ENCODE results near the gene SFTPD.
"Not testable (repeated sequence)": the region's sequence is repeated elsewhere in the genome, so short reads cannot be mapped to it uniquely, and the experiment has no call there.

Gene SFTPD

GRCh38 chr10:79948976-79949722, at the start of gene SFTPD:
Gene SFTPD (minus strand): TSS chr10:79949105. CDS start chr10:79946659, 2,446 bp downstream.
- in situ Hi-C loops (cut with MboI; ENCODE audit: low pct_unique_long_range_greater_than_20kb, low sequenced_read_pairs, unreplicated experiment): loop anchor here (25.0 kb wide), 1 partner anchor 387 kb away; the partner anchor contains the start of gene SFTPA2
- TF ChIP-seq, protein P1, sequence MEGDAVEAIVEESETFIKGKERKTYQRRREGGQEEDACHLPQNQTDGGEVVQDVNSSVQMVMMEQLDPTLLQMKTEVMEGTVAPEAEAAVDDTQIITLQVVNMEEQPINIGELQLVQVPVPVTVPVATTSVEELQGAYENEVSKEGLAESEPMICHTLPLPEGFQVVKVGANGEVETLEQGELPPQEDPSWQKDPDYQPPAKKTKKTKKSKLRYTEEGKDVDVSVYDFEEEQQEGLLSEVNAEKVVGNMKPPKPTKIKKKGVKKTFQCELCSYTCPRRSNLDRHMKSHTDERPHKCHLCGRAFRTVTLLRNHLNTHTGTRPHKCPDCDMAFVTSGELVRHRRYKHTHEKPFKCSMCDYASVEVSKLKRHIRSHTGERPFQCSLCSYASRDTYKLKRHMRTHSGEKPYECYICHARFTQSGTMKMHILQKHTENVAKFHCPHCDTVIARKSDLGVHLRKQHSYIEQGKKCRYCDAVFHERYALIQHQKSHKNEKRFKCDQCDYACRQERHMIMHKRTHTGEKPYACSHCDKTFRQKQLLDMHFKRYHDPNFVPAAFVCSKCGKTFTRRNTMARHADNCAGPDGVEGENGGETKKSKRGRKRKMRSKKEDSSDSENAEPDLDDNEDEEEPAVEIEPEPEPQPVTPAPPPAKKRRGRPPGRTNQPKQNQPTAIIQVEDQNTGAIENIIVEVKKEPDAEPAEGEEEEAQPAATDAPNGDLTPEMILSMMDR (IDR thresholded peaks at IDR 0.05; ENCODE audit: extremely low read depth, insufficient read depth, missing control alignments): no peak
- no peak for DNase-seq (ENCODE audit: low spot score)

GRCh38 chr10:79995979-79996634, 47.2 kb upstream of the SFTPD start:
- in situ Hi-C loops (cut with MboI; ENCODE audit: low pct_unique_long_range_greater_than_20kb, low sequenced_read_pairs, unreplicated experiment): no loop called here
- DNase-seq (ENCODE audit: low spot score): no peak
- TF ChIP-seq, protein P1 (IDR thresholded peaks at IDR 0.05; ENCODE audit: extremely low read depth, insufficient read depth, missing control alignments): no peak

DNA sequence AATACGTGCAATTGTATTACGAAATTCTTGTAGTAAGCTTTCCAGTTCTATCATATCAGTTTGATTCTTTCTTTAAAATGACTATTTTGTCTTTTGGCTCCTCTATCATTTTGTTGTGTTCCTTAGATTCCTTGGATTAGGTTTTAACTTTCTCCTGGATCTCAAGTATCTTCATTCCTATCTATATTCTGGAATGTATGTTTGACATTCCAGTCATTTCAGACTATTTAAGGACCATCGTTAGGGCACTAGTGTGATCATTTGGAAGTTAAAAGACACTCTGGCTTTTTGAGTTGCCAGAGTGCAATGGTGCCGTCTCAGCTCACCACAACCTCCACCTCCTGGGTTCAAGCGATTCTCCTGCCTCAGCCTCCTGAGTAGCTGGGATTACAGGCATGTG, 45.7 kb upstream of the SFTPD start:
- DNase-seq (ENCODE audit: low spot score): no peak
- in situ Hi-C loops (cut with MboI; ENCODE audit: low pct_unique_long_range_greater_than_20kb, low sequenced_read_pairs, unreplicated experiment): no loop called here
- TF ChIP-seq, protein P1 (IDR thresholded peaks at IDR 0.05; ENCODE audit: extremely low read depth, insufficient read depth, missing control alignments): no peak

GRCh38 chr10:79988199-79988598, 39.3 kb upstream of the SFTPD start:
- in situ Hi-C loops (cut with MboI; ENCODE audit: low pct_unique_long_range_greater_than_20kb, low sequenced_read_pairs, unreplicated experiment); DNase-seq (ENCODE audit: low spot score): not testable (repeated sequence)

DNA sequence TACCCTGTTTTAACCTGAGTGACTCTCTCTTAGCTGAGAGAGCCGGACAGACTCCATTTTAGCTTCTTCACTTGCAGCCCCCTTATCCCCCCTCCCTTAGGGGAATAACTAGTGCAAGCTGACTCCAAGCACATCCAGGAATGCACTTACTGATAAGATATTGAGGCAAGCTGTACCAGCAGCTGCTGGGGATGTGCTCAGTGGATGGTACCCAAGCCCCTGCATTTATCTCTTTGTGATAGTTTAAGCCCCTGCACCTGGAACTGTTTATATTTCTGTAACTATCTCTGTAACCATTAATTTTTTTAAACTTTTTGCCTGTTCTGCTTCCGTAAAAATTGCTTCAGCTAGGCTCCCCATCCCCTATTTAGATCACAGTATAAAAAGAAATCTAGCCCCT, 37.8 kb upstream of the SFTPD start:
- in situ Hi-C loops (cut with MboI; ENCODE audit: low pct_unique_long_range_greater_than_20kb, low sequenced_read_pairs, unreplicated experiment); DNase-seq (ENCODE audit: low spot score): not testable (repeated sequence)

DNA sequence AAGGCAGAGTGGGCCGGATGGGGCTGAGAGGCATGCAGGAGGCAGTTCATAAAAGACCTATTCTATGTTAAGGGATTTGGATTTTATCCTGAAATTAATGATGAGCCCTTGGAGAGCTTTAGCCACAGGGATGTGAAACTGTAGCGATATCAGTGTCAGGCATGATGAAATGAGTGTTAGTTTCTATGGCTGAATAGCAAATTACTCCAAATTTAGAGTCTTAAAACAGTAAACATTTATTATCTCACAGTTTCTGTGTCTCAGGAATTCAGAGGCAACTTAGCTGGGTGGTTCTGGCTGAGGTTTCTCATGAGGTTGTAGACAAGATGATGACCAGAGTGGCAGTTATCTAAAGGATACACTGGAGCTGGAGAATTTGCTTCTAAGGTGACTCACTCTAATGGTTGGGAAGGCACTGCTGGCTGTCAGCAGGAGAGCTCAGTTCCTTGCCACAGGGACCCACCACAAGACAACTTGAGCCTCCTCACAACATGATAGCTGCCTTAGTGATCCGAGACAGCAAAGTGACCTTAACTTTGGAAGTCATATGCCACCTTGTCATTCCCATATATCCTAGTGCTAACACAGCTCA, 36.7 kb upstream of the SFTPD start:
- in situ Hi-C loops (cut with MboI; ENCODE audit: low pct_unique_long_range_greater_than_20kb, low sequenced_read_pairs, unreplicated experiment): no loop called here
- no peak for DNase-seq (ENCODE audit: low spot score)
- TF ChIP-seq, protein P1 (IDR thresholded peaks at IDR 0.05; ENCODE audit: extremely low read depth, insufficient read depth, missing control alignments): no peak

GRCh38 chr10:79984851-79985250, 35.9 kb upstream of the SFTPD start:
- no peak for DNase-seq (ENCODE audit: low spot score)
- in situ Hi-C loops (cut with MboI; ENCODE audit: low pct_unique_long_range_greater_than_20kb, low sequenced_read_pairs, unreplicated experiment): no loop called here
- TF ChIP-seq, protein P1 (IDR thresholded peaks at IDR 0.05; ENCODE audit: extremely low read depth, insufficient read depth, missing control alignments): no peak
